Sigmoid colon (tissue), 4 donors: ENCODE data around the gene C12orf60.

Source experiments
- EP300 ChIP-seq, 4 donors: sonication (generic); formaldehyde crosslinking; IDR thresholded peaks; one replicate each; pipeline ENCODE4 v1.6.1; 2017; ENCODE audit warnings: antibody characterized with exemption in 4 of 4
- POLR2AphosphoS5 ChIP-seq, 4 donors: sonication (generic); formaldehyde crosslinking; IDR thresholded peaks; one replicate each; pipeline ENCODE4 v1.6.1; 2017; ENCODE audit warnings: antibody characterized with exemption in 4 of 4
- TF ChIP-seq, protein P1 (sequence below), 4 experiments: fragments of 450-650 bp in 3 of 4; fragments of 200-600 bp in 1 of 4; IDR thresholded peaks; one replicate each; pipeline ENCODE4 v1.5.1; 2016 to 2019; ENCODE audit warnings: antibody characterized with exemption in 4 of 4, mild to moderate bottlenecking in 3 of 4, moderate library complexity in 2 of 4

DNA sequence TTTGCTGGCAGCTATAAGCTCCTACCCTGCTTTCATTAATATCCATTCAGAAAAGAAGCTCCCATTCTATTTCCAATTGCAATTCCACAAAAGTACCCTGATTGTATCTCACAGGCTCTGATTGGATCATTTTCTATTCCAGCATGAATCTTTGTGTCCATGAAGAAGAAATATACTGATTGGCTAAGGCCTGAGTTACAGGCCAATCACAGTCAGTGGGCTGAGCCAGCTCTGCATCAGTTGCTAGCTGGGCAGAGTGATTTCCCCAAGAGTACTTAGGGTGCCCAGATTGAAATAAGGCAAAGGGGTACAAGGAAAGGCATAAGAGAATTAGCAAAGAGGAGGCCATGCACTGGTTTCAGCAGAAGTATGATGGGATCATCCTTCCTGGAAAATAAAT is 25.4 kb downstream of the C12orf60 start:
- TF ChIP-seq, protein P1, sequence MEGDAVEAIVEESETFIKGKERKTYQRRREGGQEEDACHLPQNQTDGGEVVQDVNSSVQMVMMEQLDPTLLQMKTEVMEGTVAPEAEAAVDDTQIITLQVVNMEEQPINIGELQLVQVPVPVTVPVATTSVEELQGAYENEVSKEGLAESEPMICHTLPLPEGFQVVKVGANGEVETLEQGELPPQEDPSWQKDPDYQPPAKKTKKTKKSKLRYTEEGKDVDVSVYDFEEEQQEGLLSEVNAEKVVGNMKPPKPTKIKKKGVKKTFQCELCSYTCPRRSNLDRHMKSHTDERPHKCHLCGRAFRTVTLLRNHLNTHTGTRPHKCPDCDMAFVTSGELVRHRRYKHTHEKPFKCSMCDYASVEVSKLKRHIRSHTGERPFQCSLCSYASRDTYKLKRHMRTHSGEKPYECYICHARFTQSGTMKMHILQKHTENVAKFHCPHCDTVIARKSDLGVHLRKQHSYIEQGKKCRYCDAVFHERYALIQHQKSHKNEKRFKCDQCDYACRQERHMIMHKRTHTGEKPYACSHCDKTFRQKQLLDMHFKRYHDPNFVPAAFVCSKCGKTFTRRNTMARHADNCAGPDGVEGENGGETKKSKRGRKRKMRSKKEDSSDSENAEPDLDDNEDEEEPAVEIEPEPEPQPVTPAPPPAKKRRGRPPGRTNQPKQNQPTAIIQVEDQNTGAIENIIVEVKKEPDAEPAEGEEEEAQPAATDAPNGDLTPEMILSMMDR (IDR thresholded peaks at IDR 0.05) = no peak
- TF ChIP-seq POLR2AphosphoS5 (IDR thresholded peaks at IDR 0.05) (no peak), EP300 (IDR thresholded peaks at IDR 0.05) (no peak)
